Mesenchymal stem cell (in vitro differentiated cells and primary cell): ENCODE data around the gene PPP6C.

Experiments
- DNase-seq: peaks from one replicate; pipeline ENCODE4 v3.0.0-alpha.2; 2013
- H2AFZ ChIP-seq: one replicate; pipeline ENCODE4 v1.6.1; 2013; ENCODE audit warnings: low read depth, mild to moderate bottlenecking, control low read depth, inconsistent platforms, low read length, moderate library complexity
- H2AK5ac ChIP-seq: 2 replicates; pipeline ENCODE4 v1.6.1; 2013; ENCODE audit warnings: low read length, moderate library complexity, mild to moderate bottlenecking, inconsistent platforms; ENCODE audit not compliant: severe bottlenecking
- H2BK120ac ChIP-seq: one replicate; pipeline ENCODE4 v1.6.1; 2013; ENCODE audit warnings: low read depth, mild to moderate bottlenecking, inconsistent platforms, low read length, moderate library complexity
- H2BK12ac ChIP-seq, 2 experiments: one replicate each; pipeline ENCODE4 v1.6.1; 2013; ENCODE audit warnings: inconsistent platforms in 2 of 2, low read length in 2 of 2, mild to moderate bottlenecking in 2 of 2, moderate library complexity in 2 of 2, control low read depth in 1 of 2
- H2BK15ac ChIP-seq: one replicate; pipeline ENCODE4 v1.6.1; 2013; ENCODE audit warnings: mild to moderate bottlenecking, low read depth, inconsistent platforms; ENCODE audit not compliant: poor library complexity, severe bottlenecking
- H2BK5ac ChIP-seq: 2 replicates; pipeline ENCODE4 v1.6.1; 2013; ENCODE audit warnings: low read depth, mild to moderate bottlenecking, low read length, control low read depth, inconsistent platforms; ENCODE audit not compliant: poor library complexity, severe bottlenecking
- H3K14ac ChIP-seq, 2 experiments: one replicate each; pipeline ENCODE4 v1.6.1; 2013; ENCODE audit warnings: inconsistent platforms in 2 of 2, low read length in 2 of 2, control low read depth in 1 of 2, mild to moderate bottlenecking in 1 of 2, moderate library complexity in 1 of 2
- H3K18ac ChIP-seq, 2 experiments: one replicate each; pipeline ENCODE4 v1.6.1; 2013; ENCODE audit warnings: inconsistent platforms in 2 of 2, low read length in 2 of 2, control low read depth in 1 of 2, low read depth in 1 of 2, mild to moderate bottlenecking in 1 of 2
- H3K23ac ChIP-seq, 2 experiments: one replicate each; pipeline ENCODE4 v1.6.1; 2013; ENCODE audit warnings: inconsistent platforms in 2 of 2, low read length in 2 of 2, mild to moderate bottlenecking in 2 of 2, moderate library complexity in 2 of 2, control low read depth in 1 of 2
- H3K27ac ChIP-seq: 2 replicates; pipeline ENCODE4 v1.5.1; 2013; ENCODE audit warnings: mild to moderate bottlenecking, moderate library complexity, low read length, control low read depth, inconsistent platforms; ENCODE audit not compliant: poor library complexity, severe bottlenecking
- H3K27me3 ChIP-seq, 2 experiments: 2 replicates each; pipeline versions ENCODE4 v1.6.1 to v1.7.0; 2013; ENCODE audit warnings: low read length in 2 of 2, mild to moderate bottlenecking in 2 of 2, moderate library complexity in 2 of 2, control low read depth in 1 of 2, inconsistent platforms in 1 of 2; ENCODE audit not compliant: control insufficient read depth in 1 of 2, insufficient read depth in 1 of 2
- H3K36me3 ChIP-seq, 2 experiments: 2 replicates each; pipeline versions ENCODE4 v1.6.1 to v1.7.0; 2013; ENCODE audit warnings: low read length in 2 of 2, control low read depth in 1 of 2, inconsistent platforms in 1 of 2, low read depth in 1 of 2, mild to moderate bottlenecking in 1 of 2; ENCODE audit not compliant: insufficient read depth in 2 of 2, control insufficient read depth in 1 of 2
- H3K4ac ChIP-seq, 2 experiments: one replicate each; pipeline ENCODE4 v1.6.1; 2013; ENCODE audit warnings: inconsistent platforms in 2 of 2, low read length in 2 of 2, mild to moderate bottlenecking in 2 of 2, moderate library complexity in 2 of 2, control low read depth in 1 of 2, low read depth in 1 of 2
- H3K4me1 ChIP-seq: 2 replicates; pipeline ENCODE4 v1.6.1; 2013; ENCODE audit warnings: low read depth, low read length, control low read depth; ENCODE audit not compliant: control insufficient read depth, insufficient read depth
- H3K4me2 ChIP-seq: 2 replicates; pipeline ENCODE4 v1.6.1; 2013; ENCODE audit warnings: low read length, mild to moderate bottlenecking, inconsistent platforms; ENCODE audit not compliant: poor library complexity, severe bottlenecking
- H3K4me3 ChIP-seq, 2 experiments: 2 replicates each; pipeline versions ENCODE4 v1.5.1 to v1.7.0; 2013; ENCODE audit warnings: low read length in 2 of 2, mild to moderate bottlenecking in 2 of 2, control low read depth in 1 of 2, low read depth in 1 of 2; ENCODE audit not compliant: insufficient read depth in 1 of 2
- H3K79me1 ChIP-seq: replicated peaks from 2 replicates; pipeline ENCODE4 v1.6.1; 2013; ENCODE audit warnings: mild to moderate bottlenecking, control low read depth, low read length, inconsistent platforms; ENCODE audit not compliant: poor library complexity, severe bottlenecking
- H3K9ac ChIP-seq: 2 replicates; pipeline ENCODE4 v1.7.0; 2013; ENCODE audit warnings: mild to moderate bottlenecking, low read length, moderate library complexity
- H3K9me3 ChIP-seq: 2 replicates; pipeline ENCODE4 v1.7.0; 2013; ENCODE audit warnings: mild to moderate bottlenecking, low read length; ENCODE audit not compliant: control insufficient read depth
- H4K8ac ChIP-seq: one replicate; pipeline ENCODE4 v1.6.1; 2013; ENCODE audit warnings: inconsistent platforms, mild to moderate bottlenecking, low read length, moderate library complexity
- H4K91ac ChIP-seq: one replicate; pipeline ENCODE4 v1.6.1; 2013; ENCODE audit warnings: mild to moderate bottlenecking, low read length, inconsistent platforms
- whole genome bisulfite sequencing: methylation state at CpG from one replicate; pipeline ENCODE4 v1.1.7; 2013; ENCODE audit warnings: mixed read lengths; 5-methylcytosine and 5-hydroxymethylcytosine counted together

PPP6C gene

DNA sequence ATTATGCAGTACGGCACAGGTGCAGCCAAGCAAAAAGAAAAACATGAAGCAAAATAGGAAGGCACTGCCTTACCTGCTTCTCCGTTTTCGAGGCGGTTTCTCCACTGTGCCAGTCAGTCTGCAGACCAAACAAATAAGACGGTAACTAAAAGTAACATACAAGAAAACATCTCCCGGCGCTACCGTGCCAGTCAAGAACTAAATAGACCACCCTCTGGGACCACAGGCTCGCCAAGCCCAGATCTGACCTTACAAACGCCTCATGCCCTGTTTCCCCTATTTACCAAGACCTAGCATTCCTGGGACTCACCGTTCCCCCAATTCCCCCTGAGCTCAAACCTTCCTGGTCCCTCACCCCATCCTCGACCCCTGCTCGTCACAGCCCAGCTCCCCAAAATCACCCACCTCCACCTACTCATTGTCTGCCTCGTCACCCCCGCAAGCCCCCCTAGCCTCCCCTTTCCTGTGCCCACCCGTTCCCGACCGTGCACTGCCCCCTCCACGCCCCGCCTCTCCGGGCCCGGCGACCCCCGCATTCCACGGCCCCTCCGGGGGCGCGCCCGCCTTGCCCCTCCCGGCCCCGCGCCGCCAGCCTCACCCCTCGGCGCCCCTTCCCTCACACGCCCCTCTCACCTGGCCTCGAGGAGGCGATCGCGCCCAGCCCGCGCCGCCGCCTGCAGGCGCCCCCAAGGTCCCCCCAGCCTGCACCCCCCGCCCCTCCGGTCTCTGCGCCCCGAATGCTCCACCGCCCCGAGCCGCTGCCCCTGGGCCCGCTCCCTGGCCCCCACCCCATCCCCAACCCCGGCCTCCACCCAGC is 46.8 kb downstream of the PPP6C start:
- Histone ChIP-seq H3K79me1 (peaks cover 15% of the 10 kb centered on the region), H2AK5ac (no peak overlapping the region), H3K4me1 (peaks cover 3% of the 10 kb centered on the region), H2BK5ac (no peak overlapping the region), H3K18ac (peak overlapping the region; percentile 2 to 6), H3K27me3 (no peaks in the 10 kb centered on the region), H3K4me2 (peak overlapping the region; percentile 76), H3K36me3 (peaks cover 0 to 3% of the 10 kb centered on the region in 2 experiments), H3K23ac (peak overlapping the region in 1 of 2 experiments; percentile 24), H4K8ac (peak overlapping the region; percentile 47), H3K4me3 (peak overlapping the region; percentile 80 to 83), H2AFZ (peak overlapping the region; percentile 67), H3K14ac (peak overlapping the region in 1 of 2 experiments; percentile 48), H2BK15ac (peak overlapping the region; percentile 78), H2BK120ac (no peak overlapping the region), H3K27ac (no peak overlapping the region), H2BK12ac (no peak overlapping the region), H3K9me3 (no peaks in the 10 kb centered on the region), H3K9ac (peak overlapping the region; percentile 79), H3K4ac (peak overlapping the region in 1 of 2 experiments; percentile 32), H4K91ac (no peak overlapping the region)
- DNase-seq: no peak
- WGBS: 7% methylated on average over 40 of the region's 54 CpGs

GRCh38 chr9:125141751-125142150 is 47.9 kb downstream of the PPP6C start:
- no peak overlapping the region for H3K23ac ChIP-seq
- no peak overlapping the region for H2BK120ac ChIP-seq
- H2AFZ ChIP-seq: no peak overlapping the region
- DNase-seq: no peak
- H2BK5ac ChIP-seq: no peak overlapping the region
- H3K79me1 ChIP-seq: peaks cover 15% of the 10 kb centered on the region
- peaks cover 0 to 3% of the 10 kb centered on the region in 2 experiments for H3K36me3 ChIP-seq
- peaks cover 3% of the 10 kb centered on the region for H3K4me1 ChIP-seq
- no peak overlapping the region for H3K4me2 ChIP-seq
- H3K9ac ChIP-seq: no peak overlapping the region
- no peak overlapping the region for H4K91ac ChIP-seq
- H2BK12ac ChIP-seq: no peak overlapping the region
- H2BK15ac ChIP-seq: no peak overlapping the region
- H2AK5ac ChIP-seq: no peak overlapping the region
- H3K27ac ChIP-seq: no peak overlapping the region
- no peaks in the 10 kb centered on the region for H3K9me3 ChIP-seq
- H3K4ac ChIP-seq: no peak overlapping the region
- H4K8ac ChIP-seq: no peak overlapping the region
- no peak overlapping the region for H3K14ac ChIP-seq
- no peak overlapping the region for H3K4me3 ChIP-seq
- 100% methylated on average over 4 of the region's 4 CpGs for WGBS
- H3K27me3 ChIP-seq: no peaks in the 10 kb centered on the region
- no peak overlapping the region for H3K18ac ChIP-seq

GRCh38 chr9:125141251-125141650 is 48.4 kb downstream of the PPP6C start:
- no peak overlapping the region for H2BK120ac ChIP-seq
- H3K14ac ChIP-seq: no peak overlapping the region
- peaks cover 0 to 3% of the 10 kb centered on the region in 2 experiments for H3K36me3 ChIP-seq
- no peak overlapping the region for H3K4me3 ChIP-seq
- no peak overlapping the region for H3K18ac ChIP-seq
- H4K91ac ChIP-seq: no peak overlapping the region
- H3K4ac ChIP-seq: no peak overlapping the region
- H3K9me3 ChIP-seq: no peaks in the 10 kb centered on the region
- no peak overlapping the region for H3K27ac ChIP-seq
- H2BK15ac ChIP-seq: no peak overlapping the region
- H4K8ac ChIP-seq: no peak overlapping the region
- peaks cover 15% of the 10 kb centered on the region for H3K79me1 ChIP-seq
- no peak overlapping the region for H3K9ac ChIP-seq
- H3K27me3 ChIP-seq: no peaks in the 10 kb centered on the region
- H2BK12ac ChIP-seq: no peak overlapping the region
- 100% methylated on average over 1 of the region's 3 CpGs for WGBS
- H2BK5ac ChIP-seq: no peak overlapping the region
- no peak overlapping the region for H3K4me2 ChIP-seq
- H2AFZ ChIP-seq: no peak overlapping the region
- no peak for DNase-seq
- no peak overlapping the region for H2AK5ac ChIP-seq
- peaks cover 3% of the 10 kb centered on the region for H3K4me1 ChIP-seq
- H3K23ac ChIP-seq: no peak overlapping the region

GRCh38 chr9:125140576-125140975 is 49.0 kb downstream of the PPP6C start:
- no peak overlapping the region for H2BK12ac ChIP-seq
- no peak overlapping the region for H2BK15ac ChIP-seq
- WGBS: no CpG with 5 or more reads among the region's 1 CpG
- H4K8ac ChIP-seq: no peak overlapping the region
- no peak overlapping the region for H4K91ac ChIP-seq
- no peak for DNase-seq
- H2BK120ac ChIP-seq: no peak overlapping the region
- no peak overlapping the region for H3K4me3 ChIP-seq
- peaks cover 3% of the 10 kb centered on the region for H3K4me1 ChIP-seq
- no peak overlapping the region for H2BK5ac ChIP-seq
- no peak overlapping the region for H3K4me2 ChIP-seq
- H3K27me3 ChIP-seq: no peaks in the 10 kb centered on the region
- H2AFZ ChIP-seq: no peak overlapping the region
- H3K9me3 ChIP-seq: no peaks in the 10 kb centered on the region
- H3K14ac ChIP-seq: no peak overlapping the region
- H3K4ac ChIP-seq: no peak overlapping the region
- peaks cover 16% of the 10 kb centered on the region for H3K79me1 ChIP-seq
- no peak overlapping the region for H3K9ac ChIP-seq
- no peak overlapping the region for H3K18ac ChIP-seq
- H2AK5ac ChIP-seq: no peak overlapping the region
- H3K23ac ChIP-seq: no peak overlapping the region
- H3K27ac ChIP-seq: no peak overlapping the region
- H3K36me3 ChIP-seq: peaks cover 0 to 3% of the 10 kb centered on the region in 2 experiments
